SK-N-DZ (cell line): ENCODE measurements around the gene PALMD. TPM values are rescaled to one million over a fixed set of nuclear protein-coding genes. Genes with fewer than 3 reads are reported as not detected.

Experiments
- DNase-seq: peaks from one replicate; pipeline ENCODE4 v3.0.0-alpha.2; 2015; ENCODE audit warnings: low spot score
- polyA plus RNA-seq, 2 experiments: library from polyadenylated mRNA; depleted of rRNA; stranded (reverse); fragments of >200 nt; gene quantifications; 2 replicates each; pipeline ENCODE4 v1.2.3, GENCODE V29; 2014

The PALMD gene, protein sequence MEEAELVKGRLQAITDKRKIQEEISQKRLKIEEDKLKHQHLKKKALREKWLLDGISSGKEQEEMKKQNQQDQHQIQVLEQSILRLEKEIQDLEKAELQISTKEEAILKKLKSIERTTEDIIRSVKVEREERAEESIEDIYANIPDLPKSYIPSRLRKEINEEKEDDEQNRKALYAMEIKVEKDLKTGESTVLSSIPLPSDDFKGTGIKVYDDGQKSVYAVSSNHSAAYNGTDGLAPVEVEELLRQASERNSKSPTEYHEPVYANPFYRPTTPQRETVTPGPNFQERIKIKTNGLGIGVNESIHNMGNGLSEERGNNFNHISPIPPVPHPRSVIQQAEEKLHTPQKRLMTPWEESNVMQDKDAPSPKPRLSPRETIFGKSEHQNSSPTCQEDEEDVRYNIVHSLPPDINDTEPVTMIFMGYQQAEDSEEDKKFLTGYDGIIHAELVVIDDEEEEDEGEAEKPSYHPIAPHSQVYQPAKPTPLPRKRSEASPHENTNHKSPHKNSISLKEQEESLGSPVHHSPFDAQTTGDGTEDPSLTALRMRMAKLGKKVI
- 3.1 and 3.3 TPM in 2 replicates for polyA plus RNA-seq (2014; cell fraction: cytosol; rRNA removed)
- polyA plus RNA-seq (2014; cell fraction: nucleus; rRNA removed) = 1.8 and 5.2 TPM in 2 replicates

DNA sequence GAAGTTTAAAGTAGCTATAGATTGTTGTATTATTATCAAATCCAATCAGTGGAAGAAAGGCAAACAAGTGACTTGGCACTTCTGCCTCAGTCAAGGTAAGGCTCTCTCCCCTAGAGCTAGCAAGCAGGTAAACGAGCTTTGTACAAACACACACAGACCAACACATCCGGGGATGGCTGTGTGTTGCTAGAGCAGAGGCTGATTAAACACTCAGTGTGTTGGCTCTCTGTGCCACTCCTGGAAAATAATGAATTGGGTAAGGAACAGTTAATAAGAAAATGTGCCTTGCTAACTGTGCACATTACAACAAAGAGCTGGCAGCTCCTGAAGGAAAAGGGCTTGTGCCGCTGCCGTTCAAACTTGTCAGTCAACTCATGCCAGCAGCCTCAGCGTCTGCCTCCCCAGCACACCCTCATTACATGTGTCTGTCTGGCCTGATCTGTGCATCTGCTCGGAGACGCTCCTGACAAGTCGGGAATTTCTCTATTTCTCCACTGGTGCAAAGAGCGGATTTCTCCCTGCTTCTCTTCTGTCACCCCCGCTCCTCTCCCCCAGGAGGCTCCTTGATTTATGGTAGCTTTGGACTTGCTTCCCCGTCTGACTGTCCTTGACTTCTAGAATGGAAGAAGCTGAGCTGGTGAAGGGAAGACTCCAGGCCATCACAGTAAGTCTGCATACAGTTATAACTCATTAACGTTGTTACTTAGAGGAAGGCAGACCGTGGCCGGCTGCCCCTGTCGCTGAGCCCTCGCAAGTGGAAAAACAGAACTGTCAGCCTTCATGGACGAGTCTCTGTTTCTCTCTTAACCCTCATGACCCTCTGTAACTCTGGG, at the start of gene PALMD:
Gene PALMD, plus strand, starts transcription at position 415 of the 833 bp plus-strand sequence. Its CDS starts 205 bp downstream, at position 620.
- DNase-seq = peak; percentile 74

DNA sequence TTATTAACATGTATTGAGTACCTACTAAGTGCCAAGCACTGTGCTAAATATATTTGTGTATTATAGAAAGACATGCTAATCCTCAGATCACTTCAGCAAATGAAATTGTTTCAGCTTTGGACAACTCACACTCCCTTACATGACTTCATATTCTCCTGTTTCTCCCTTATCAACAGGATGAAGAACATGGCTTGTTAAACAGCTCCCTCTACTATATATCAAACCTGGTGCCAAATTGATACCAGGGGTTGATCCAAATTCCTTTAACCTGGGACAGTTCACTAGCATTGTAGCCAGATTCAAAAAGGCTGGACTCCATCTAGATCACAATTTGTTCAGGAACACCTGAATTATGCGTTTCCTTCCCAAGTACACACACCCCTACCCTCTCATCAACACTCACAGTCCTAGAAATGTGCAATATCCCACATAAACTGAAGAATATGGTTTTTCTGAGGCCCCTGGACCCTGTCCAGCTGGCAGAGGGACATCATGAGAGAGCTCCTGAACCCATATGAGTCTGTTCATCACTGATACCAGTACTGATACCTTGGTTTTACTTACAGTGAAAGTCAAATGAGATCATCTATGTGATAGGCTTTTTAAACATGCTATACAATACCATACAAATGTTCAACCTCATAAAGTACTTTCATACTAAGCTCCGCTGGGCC, 47.0 kb upstream of the PALMD start:
- no peak for DNase-seq

DNA sequence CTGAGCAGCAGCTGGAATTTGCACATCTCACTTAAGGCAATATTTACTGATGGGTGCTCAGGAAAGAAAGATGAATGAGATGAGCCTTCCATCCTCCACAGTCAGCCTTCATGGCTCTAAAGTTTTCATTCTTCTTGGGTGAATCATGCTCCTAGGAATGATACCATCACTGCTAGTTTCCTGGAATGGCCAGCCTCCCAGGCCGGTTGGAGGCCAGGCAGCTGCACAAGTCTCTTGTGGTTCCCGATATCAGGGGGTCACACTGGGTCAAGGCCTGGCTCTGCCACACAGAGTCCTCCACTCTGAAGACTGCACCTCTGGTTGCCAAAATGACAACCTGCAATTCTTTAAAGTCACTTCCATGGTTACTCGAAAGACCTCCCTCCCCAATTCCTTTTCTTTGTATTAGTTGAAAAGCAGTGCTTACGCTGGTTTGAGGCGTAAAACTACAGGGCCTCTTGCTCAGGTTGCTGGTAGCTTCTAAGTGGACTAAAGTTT, 46.2 kb upstream of the PALMD start:
- no peak for DNase-seq

DNA sequence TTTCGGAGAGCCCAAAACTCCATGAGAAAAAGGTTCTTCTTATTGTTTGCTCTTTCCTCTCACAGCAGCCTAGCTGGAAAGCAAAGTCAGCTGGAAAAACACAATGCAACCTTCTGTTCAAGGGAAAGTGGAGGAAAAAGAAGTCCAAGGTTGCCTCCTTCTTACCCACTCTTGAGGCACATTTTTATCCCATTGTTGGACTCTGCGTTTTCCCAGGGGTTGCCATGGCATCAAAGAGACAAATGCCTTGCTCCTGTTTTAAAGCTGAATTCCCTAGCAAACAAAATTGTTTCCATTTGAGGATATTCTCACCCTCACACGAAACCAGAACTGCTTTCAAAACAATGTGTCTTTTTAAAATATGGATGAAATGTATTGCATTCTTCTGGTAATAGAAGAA, 45.1 kb upstream of the PALMD start:
- no peak for DNase-seq

- DNase-seq = no peak
These were observed 44.7 kb upstream of the PALMD start for GRCh38 chr1:99601208-99601607.

DNA sequence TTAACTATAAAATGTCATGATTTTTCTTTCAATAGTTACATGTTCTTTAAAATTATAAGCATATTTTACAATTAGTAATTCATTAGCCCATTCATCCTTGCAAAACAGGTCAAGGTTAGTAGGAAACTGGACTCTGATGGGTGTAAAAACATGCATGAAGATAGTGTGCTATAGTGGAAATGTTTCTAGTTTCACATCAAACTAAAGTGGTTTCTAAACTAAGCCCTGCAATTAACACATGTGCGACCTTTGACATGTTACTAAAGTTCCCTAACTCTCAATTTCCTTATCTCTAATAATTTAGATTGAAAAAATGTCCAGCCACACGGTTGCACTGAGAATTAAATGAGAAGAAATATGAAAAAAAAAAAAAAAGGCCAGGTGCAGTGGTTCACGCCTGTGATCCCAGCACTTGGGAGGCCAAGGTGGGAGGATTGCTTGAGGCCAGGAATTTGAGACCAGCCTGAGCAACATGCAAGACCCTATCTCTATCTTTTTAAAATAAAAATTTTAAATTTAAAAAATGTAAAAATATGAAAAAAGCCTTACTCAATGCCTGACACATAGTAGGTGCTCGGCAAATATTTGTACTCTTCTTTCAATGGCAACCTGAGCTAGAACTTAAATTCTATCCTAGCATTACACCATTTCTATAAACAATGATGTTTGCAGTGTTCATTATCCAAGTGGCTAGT, 44.1 kb upstream of the PALMD start:
- DNase-seq = no peak

DNA sequence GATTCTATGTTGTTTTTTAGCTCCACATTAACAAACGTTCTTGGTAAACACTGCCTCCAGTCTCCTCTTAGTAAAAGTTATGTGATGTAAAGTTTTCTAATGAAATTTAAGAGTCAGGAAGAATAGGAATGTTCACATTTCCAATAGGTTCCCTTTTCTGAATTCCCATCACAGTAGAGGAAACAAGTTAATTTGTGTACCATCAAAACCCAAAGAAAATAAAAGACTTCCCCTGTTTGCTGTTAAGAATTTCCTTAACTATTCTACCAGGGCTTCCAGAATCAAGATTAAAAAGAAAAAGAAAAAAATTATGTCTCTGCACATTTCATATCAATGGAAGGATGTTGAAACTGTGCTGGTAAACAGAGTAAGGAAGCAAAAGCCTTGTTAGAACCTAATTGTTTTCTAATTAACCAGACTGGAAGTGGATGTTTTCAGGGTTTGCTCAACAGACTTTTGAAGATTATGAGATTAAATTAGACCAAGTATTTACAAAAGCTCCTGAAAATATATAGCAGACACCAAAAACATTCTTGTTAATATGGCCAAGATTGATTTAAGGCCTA, 43.4 kb upstream of the PALMD start:
- no peak for DNase-seq

DNA sequence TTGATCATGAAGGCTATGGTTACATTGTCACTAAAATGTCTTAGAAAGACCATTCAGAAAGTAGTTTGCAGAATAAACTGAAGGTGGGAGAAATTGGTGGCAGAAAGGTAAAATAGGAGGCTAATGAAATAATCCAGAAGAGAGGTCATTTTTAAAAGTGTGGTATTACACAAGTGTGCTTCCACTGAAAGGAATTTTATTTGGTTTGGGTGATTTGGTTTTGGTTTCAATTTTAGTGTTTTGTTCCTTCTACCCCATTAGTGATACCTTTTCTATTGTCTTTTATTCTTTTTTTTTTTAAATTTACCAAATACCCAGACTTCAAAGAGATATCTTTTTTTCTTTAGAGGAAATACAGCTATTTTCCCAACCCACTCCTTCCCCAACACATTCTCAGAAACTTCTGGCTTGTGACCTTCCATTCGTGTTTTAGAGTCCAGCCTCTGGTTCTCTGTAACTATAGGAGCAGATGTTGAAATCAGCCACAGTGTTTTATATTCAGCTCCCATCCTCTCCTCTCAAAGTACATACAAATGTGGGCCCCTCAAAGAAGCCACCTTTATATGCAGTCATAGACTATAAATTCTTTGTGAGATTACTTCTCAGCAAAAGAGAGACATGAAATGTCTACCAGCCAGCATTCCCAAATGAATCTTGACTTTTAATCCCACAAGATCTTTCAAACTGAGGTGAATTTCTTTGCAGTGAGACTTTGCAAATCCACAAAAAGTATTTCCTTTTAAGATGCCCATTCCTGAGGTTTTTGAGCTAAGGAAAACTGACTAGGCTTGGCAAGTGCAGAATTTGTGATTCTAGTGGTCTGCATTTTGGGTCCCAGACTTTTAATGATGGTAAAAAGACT, 42.0 kb upstream of the PALMD start:
- no peak for DNase-seq

GRCh38 chr1:99606306-99606705, 39.6 kb upstream of the PALMD start:
- DNase-seq = no peak

GRCh38 chr1:99607590-99607989, 38.3 kb upstream of the PALMD start:
- no peak for DNase-seq

DNA sequence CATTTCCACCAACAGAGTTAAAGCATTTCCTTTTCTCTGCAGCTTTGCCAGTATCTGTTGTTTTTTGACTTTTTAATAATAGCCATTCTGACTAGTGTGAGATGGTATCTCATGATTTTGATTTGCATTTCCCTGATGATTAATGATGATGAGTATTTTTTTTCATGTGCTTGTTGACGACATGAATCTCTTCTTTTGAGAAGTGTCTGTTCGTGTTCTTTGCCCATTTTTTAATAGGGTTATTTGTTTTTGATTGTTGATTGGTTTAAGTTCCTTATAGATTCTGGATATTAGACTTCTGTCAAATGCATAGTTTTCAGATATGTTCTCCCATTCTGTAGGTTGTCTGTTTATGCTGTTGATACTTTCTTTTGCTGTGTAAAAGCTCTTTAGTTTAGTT, 37.9 kb upstream of the PALMD start:
- DNase-seq = no peak

- no peak for DNase-seq
These were observed 32.2 kb upstream of the PALMD start for GRCh38 chr1:99613716-99614115.

DNA sequence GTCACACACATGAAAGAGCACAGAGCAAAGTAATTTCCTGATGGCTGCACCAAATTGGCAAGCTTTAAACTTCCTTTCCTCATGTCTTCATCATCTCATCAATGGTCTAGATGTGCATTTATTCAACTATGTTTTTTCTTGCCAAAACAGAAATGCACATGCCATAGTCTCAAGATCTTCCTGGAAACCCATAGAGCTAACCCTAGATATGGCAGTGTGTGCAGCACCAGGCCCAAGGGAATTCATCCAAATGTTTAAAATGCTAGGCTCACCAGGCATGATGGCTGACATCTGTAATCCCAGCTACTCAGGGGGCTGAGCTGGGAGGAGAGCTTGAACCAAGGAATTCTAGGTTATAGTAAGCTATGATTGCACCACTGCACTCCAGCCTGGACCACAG, 31.2 kb upstream of the PALMD start:
- DNase-seq = no peak

- no peak for DNase-seq
These were observed 26.3 kb upstream of the PALMD start for GRCh38 chr1:99619583-99619982.

DNA sequence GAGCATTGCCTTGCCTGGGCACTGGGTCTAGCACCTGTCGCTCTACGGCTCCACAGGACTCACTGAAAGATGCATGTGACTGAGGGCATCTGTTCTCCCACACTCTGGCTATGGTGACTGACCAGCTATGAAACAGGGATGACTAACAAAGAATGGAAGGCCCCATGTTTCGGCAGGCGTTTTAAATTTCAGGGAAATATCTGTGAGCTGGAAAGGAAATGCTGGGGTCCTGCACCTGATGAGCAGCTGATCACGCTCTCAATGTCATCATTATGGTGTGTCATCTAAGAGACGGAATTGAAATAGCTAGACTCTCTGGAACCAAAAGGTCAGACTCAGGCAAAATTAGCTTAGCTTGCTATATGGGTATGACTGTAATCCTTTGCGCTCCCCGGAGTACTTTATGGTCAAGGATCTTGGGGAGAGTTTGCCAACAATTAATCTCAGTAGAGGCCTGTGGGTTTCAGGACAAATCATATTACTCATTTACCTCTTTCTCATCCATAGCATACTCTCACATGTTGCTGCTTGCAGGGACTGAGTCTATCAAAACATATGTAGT, 24.5 kb upstream of the PALMD start:
- no peak for DNase-seq

- no peak for DNase-seq
These were observed 23.1 kb upstream of the PALMD start for GRCh38 chr1:99622702-99623347.

DNA sequence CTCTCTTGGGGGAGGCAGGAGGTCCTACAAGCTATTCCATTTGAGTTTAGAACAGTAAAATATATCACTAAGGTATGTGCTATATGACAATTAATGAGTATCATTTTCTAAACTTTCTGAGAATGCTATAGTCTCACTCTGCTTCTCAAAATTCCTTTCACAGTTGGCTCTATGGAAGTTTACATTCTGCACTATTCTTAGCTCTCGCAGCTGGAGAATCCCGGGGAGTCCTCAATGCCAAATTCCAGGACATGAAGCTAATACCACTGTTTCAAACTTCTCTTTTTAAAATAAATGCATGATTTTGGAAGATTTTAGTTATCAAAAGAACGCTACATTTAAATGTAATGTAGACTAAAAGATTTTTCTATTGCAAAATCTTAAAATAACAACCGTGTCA, 22.4 kb upstream of the PALMD start:
- no peak for DNase-seq

DNA sequence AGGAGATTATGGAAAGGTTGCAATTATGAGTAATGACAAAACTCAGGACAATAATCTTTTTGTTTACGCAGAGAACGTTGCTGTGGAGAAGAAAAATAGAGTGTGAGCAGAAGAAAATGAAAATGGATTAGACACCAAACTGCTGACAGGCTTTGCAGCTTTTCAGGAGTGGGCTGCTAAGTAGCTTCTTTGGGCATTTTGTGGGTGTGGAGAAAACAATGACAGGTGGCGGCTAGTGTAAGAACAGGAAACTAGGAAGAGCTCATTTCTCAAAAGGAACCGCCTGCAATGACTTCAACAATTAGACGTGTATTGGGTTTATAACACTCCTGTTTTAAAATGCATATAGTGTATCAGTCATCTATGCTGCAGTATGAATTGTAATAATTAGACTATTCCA, 18.3 kb upstream of the PALMD start:
- no peak for DNase-seq

GRCh38 chr1:99629164-99629563, 16.7 kb upstream of the PALMD start:
- DNase-seq = no peak
